HG02973 (cell line): ENCODE results near the gene SLBP.

ENCODE experiments used
- ATAC-seq: cut with Tn5 transposase; IDR thresholded peaks from one replicate; pipeline ENCODE4 v1.9.1; 2021; ENCODE audit warnings: moderate library complexity; ENCODE audit not compliant: unreplicated experiment

Gene SLBP

GRCh38 chr4:1728061-1728980 is 16.2 kb upstream of the SLBP start:
- no peak for ATAC-seq

GRCh38 chr4:1727117-1728031 is 15.3 kb upstream of the SLBP start:
- ATAC-seq: no peak

GRCh38 chr4:1726146-1726934 is 14.2 kb upstream of the SLBP start:
- no peak for ATAC-seq

DNA sequence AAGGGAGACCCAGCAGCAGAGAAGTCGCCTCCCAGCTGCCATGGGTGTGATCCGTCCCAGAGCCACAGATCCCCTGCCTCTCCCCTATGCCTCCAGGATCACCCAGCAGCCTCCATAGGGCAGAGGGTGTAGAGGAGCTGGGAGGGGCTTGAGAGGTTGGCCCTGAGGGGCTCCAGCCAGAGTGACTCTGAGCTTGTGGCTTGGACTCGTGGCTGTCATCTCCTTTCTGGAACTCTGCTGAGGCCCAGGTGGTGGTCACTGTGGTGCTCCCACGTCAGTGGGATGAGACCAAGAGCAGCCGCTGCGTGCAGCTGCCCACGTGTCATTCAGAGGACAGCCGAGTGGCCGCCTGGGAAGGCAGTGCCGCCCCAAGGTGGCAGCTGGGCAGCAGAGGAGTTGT is 13.4 kb upstream of the SLBP start:
- ATAC-seq: no peak

GRCh38 chr4:1723131-1723801 is 11.1 kb upstream of the SLBP start:
- ATAC-seq: no peak

DNA sequence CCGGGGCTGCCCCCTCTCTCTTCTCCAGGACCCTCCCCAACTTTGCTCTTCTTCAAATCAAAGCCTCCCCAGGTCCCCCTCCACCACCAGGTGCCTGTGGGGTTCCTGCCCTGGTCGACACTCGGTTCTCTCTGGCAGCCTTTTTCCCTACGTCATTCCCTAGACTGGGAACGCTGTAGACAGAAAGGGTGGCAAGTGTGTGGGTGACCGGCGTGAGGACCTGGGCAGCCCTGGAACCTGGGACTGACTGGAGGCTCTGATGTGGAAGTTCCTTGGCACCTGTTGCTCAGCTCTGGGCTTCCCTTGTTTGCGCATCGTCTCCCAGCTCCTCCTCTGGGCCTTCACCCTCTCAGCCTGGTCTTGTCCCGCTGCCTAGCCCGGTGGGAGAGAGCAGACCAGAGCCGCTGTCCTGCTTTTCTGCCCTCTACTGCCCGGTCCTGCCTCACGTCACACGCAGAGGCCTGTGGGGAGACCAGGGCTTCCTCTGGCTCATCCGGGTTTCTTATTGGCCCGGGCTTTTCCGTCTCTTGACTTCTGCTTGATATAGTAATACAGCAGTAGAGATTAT is 10.5 kb upstream of the SLBP start:
- ATAC-seq: no peak

DNA sequence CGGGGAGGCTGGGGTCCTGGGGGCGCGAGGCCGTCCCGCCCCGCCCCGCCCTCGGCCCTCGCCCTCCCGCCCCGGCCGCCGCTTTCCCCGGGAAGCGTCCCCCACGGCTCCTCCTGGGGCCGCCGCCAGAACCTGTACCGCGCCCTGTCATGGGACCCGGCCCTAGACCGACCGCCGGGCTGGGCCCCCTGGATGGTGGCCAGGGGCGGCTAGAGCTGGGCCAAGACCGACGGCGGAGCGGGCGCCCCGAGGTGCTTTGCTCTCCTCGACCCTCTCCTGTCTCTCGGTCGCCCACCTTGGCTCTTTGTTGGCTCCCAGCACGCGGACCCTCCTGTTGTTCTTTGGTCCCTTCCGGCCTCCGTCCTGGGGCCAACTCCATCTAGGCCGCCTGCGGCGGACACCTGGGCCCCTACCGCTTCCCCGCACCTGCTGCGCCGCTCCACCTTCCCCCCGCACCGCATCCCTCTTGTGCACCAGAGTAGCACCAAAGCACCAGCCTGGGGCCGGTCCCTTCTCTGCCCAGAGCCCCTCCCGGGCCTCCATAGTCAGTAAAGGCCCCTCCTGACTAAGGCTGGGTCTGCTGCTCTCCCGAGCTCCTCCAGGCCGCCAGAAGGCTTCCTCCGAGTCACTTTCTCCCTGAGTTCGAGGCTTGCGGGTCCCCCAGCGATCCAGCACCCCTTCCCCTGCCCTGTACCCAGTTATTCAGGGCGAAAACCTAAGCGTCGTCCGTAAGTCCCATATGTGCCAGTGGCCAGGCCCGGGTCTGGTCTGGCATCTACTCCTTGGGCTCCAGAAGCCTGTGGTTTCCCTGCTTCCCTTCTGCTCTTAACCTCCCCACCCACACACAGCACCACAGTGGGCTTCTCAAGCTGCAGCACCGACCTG is 9.8 kb upstream of the SLBP start:
- ATAC-seq: no peak

DNA sequence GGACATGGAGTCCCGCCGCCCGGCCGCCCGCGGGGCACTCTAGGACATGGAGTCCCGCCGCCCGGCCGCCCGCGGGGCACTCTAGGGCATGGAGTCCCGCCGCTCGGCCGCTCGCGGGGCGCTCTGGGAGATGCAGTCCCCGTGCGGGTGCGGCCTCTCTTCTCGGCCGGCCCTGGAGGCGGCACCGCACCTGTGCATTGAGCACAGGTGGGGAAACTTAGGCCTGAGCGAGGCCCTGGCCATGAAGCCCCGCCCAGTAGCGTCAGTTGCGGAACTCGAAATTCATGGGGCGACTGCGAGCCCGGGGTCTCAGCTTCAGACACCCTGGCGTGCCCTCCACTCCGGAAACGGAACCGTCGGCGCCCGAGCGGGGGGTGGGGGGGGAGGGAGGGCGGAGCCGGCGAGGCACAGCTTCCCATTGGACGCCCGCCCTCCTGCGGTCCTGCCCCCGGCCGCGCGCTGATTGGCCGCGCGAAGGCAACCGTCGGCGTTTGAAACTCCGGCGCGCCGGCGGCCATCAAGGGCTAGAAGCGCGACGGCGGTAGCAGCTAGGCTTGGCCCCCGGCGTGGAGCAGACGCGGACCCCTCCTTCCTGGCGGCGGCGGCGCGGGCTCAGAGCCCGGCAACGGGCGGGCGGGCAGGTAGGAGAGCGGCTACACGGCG is 9.0 kb upstream of the SLBP start, which contains the start of the genes TACC3 and TMEM129:
Gene TACC3 (plus strand): TSS at position 519 of the 663 bp plus-strand sequence. CDS start 1,901 bp downstream, outside the sequence.
Gene TMEM129 (minus strand): TSS at position 321 of the 663 bp plus-strand sequence. CDS start 486 bp downstream, outside the sequence.
- ATAC-seq: peak; percentile 69

- ATAC-seq: peak; percentile 14
These were observed 8.3 kb upstream of the SLBP start for GRCh38 chr4:1720163-1720983.

GRCh38 chr4:1718095-1718850 is 6.2 kb upstream of the SLBP start:
- ATAC-seq: no peak

GRCh38 chr4:1717129-1718094 is 5.3 kb upstream of the SLBP start:
- no peak for ATAC-seq

DNA sequence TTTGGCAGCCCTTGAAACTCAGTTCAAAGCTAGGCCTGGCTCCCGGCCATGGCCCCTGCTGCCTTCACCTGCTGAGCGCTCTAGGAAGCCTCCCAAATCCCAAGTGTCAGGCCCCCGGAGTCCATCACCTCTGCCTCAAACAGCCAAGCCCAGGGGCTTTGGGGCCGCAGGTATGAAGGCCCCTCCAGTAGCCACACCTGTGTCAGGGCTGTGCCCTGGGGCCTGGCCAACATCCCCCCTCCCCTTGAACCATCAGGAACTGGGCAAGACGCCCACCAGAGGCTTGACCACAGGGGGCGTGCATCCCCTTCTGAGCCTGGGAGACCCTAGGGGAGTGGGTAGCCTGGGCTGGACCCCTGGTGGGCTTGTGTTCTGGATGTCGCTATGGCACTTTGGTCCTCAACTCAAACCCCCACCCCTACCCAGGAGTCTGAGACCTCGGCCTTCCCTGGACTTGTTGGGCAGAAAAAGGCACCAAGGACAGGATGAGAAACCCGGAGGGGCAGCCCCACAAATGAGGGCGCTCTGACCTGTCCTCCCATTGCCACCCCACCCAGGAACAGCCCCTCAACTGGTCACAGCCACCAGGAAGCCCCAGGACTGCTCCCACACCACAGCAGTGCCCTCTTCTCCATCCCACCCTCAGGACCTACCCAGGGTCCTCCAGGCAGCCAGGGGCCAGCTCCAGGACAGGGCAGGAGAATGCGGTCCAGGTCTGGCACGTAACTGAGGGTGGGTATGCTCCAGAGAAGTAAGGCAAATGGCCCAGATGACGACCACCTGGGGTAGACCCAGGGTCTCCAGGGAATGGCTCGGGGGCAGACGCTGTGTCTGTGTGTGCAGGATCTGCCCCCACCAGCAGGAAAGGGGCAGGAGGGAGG is 4.2 kb upstream of the SLBP start:
- ATAC-seq: no peak

GRCh38 chr4:1715002-1715758 is 3.1 kb upstream of the SLBP start:
- ATAC-seq: no peak
